Measurements from ENCODE around the gene GMPR. TPM values are rescaled to one million over a fixed set of nuclear protein-coding genes. Genes with fewer than 3 reads are reported as not detected.

Gene GMPR
- total and polyA plus RNA-seq, 12 donors = 17.0 to 49.1 (median 26.3) TPM

- H3K9me3 ChIP-seq (replicated peaks in 1 of 3) = no peaks in the 10 kb centered on the region
- no peak overlapping the region for H3K27ac ChIP-seq
- peaks cover 0 to 8% of the 10 kb centered on the region in 2 donors for H3K4me1 ChIP-seq (replicated peaks in 1 of 2)
- no peaks in the 10 kb centered on the region for H3K36me3 ChIP-seq (replicated peaks in 1 of 2)
- H3K4me3 ChIP-seq = no peak overlapping the region
- H3K27me3 ChIP-seq = no peaks in the 10 kb centered on the region
- no peak for DNase-seq
- TF ChIP-seq POLR2A (IDR thresholded peaks at IDR 0.05) (no peak), CTCF (IDR thresholded peaks at IDR 0.05) (no peak)
- intact Hi-C loops (cut with DNase I) = no loop called here
- 94 to 96% (median 95%) methylated on average over 10 of the region's 10 CpGs for WGBS, 4 donors
Observed at GRCh38 chr6:16274885-16275589, 36.6 kb downstream of the GMPR start.

- intact Hi-C loops (cut with DNase I) = no loop called here
Observed at GRCh38 chr6:16277101-16277981, 39.0 kb downstream of the GMPR start.

DNA sequence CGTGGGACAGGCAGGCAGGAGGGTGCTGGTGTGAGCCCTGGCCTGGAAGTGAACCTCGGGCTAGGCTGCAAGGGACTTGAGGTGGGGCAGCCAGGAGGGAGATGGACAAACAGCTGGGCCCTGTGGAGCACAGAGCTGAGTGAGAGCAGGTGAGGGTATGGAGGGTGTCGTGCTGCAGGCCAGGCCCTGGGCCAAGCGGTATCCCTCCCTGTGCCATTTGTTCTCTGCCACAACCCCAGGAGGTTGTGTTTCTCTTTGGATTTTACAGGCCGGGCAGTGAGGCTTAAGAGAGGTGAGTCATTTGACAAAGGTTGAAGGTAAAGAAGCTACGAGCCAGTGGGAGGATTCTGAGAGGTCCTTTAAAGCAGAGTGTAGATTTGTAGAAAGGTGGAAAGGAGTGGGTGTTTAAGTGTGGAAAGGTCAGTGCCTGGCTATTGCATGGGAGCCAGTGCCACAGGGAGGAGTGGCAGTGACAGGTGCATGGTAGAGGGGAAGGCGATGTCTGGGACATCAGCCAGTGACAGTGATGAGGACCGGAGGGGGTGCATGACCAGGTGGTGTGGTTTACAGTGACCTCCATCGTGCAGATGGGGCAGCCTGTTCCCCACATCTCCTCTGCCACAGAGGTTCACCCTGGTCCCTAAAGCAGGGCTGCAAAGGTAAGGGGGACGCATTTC lies 39.8 kb downstream of the GMPR start:
- no peak for DNase-seq
- Histone ChIP-seq H3K27ac (peak overlapping the region in 1 of 5 donors; percentile 23), H3K9me3 (replicated peaks in 1 of 3) (no peaks in the 10 kb centered on the region), H3K27me3 (no peaks in the 10 kb centered on the region), H3K36me3 (replicated peaks in 1 of 2) (no peaks in the 10 kb centered on the region), H3K4me1 (replicated peaks in 1 of 2) (peaks cover 0 to 8% of the 10 kb centered on the region in 2 donors), H3K4me3 (no peak overlapping the region)
- no peak for TF ChIP-seq CTCF (IDR thresholded peaks at IDR 0.05)
- no peak for TF ChIP-seq POLR2A (IDR thresholded peaks at IDR 0.05)
- 87 to 89% (median 87%) methylated on average over 10 of the region's 10 CpGs for WGBS, 4 donors
- intact Hi-C loops (cut with DNase I) = no loop called here

More at GRCh38 chr6:16277101-16277981, 39.0 kb downstream of the GMPR start:
- peak; percentile 51 to 81 (median 71) for DNase-seq
- H3K27ac ChIP-seq = no peak overlapping the region
- no peak overlapping the region for H3K4me3 ChIP-seq
- H3K4me1 ChIP-seq (replicated peaks in 1 of 2) = peaks cover 0 to 8% of the 10 kb centered on the region in 2 donors
- no peaks in the 10 kb centered on the region for H3K36me3 ChIP-seq (replicated peaks in 1 of 2)
- WGBS, 4 donors = 53 to 57% (median 56%) methylated on average over 17 to 18 of the region's 18 CpGs
- H3K9me3 ChIP-seq (replicated peaks in 1 of 3) = no peaks in the 10 kb centered on the region
- peak in 4 of 6 experiments; percentile 26 to 32 (median 28) for TF ChIP-seq CTCF (IDR thresholded peaks at IDR 0.05)
- no peak for TF ChIP-seq POLR2A (IDR thresholded peaks at IDR 0.05)
- H3K27me3 ChIP-seq = no peaks in the 10 kb centered on the region

DNA sequence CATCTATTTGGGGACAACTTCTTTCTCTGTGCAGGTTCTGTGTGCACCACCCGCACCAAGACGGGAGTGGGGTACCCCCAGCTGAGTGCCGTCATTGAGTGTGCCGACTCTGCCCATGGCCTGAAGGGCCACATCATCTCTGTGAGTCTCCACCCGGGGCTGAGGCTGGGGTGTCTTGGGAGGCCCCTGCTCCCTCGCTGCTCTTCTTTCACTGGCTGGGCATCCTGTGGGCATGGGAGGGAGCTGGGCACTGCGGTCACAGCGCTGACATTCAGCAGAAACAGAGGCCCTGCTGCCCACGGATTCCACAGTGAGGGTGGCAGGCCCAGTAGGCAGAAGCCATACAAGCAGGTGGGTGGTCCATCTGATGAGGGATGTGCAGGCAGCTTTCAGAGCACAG lies 40.4 kb downstream of the GMPR start:
- intact Hi-C loops (cut with DNase I) = no loop called here

More for the DNA sequence above, 40.4 kb downstream of the GMPR start:
- no peak overlapping the region for H3K4me3 ChIP-seq
- H3K4me1 ChIP-seq (replicated peaks in 1 of 2) = peaks cover 0 to 8% of the 10 kb centered on the region in 2 donors
- H3K36me3 ChIP-seq (replicated peaks in 1 of 2) = no peaks in the 10 kb centered on the region
- DNase-seq = no peak
- H3K27ac ChIP-seq = no peak overlapping the region
- WGBS, 4 donors = 93 to 97% (median 95%) methylated on average over 3 to 9 of the region's 9 CpGs
- TF ChIP-seq POLR2A (IDR thresholded peaks at IDR 0.05) (no peak), CTCF (IDR thresholded peaks at IDR 0.05) (no peak)
- H3K9me3 ChIP-seq (replicated peaks in 1 of 3) = no peaks in the 10 kb centered on the region
- no peaks in the 10 kb centered on the region for H3K27me3 ChIP-seq

All from adrenal gland (tissue), 12 donors.